HL-60 (cell line): ENCODE measurements around the gene SRPK2.
"Not testable (repeated sequence)": the region's sequence is repeated elsewhere in the genome, so short reads cannot be mapped to it uniquely, and the experiment has no call there.

ENCODE experiments used
- DNase-seq, 2 experiments: peaks; one replicate each; pipeline ENCODE4 v3.0.0-alpha.2; 2010 to 2020; ENCODE audit warnings: low read depth in 1 of 2, low spot score in 1 of 2
- H3K27ac ChIP-seq: fragments of 250-450 bp; sonication (Bioruptor Pico); replicated peaks from 2 replicates; pipeline ENCODE4 v1.5.1; 2020; ENCODE audit warnings: mild to moderate bottlenecking, moderate library complexity
- H3K27me3 ChIP-seq: fragments of 250-450 bp; sonication (Bioruptor Pico); 2 replicates; pipeline ENCODE4 v1.5.1; 2021; ENCODE audit warnings: mild to moderate bottlenecking, moderate library complexity; ENCODE audit not compliant: insufficient read depth, poor library complexity, severe bottlenecking
- H3K4me3 ChIP-seq: replicated peaks from 2 replicates; pipeline ENCODE4 v1.5.1; 2011; ENCODE audit warnings: mild to moderate bottlenecking, control low read depth, low read length; ENCODE audit not compliant: insufficient read depth
- GABPA ChIP-seq: IDR thresholded peaks from 2 replicates; pipeline ENCODE4 v1.6.1; 2012; ENCODE audit warnings: low read depth
- POLR2AphosphoS5 ChIP-seq: IDR thresholded peaks from 2 replicates; pipeline ENCODE4 v1.6.1; 2012; ENCODE audit warnings: low read depth
- SPI1 ChIP-seq: IDR thresholded peaks from 2 replicates; pipeline ENCODE4 v1.6.1; 2012; ENCODE audit warnings: low read depth, mild to moderate bottlenecking, borderline replicate concordance
- TF ChIP-seq, protein P1 (sequence below): IDR thresholded peaks from one replicate; pipeline ENCODE4 v1.5.1; 2011; ENCODE audit warnings: low read length, control low read depth, inconsistent platforms; ENCODE audit not compliant: insufficient read depth
- TF ChIP-seq, protein P2 (sequence below): IDR thresholded peaks from 2 replicates; pipeline ENCODE4 v1.6.1; 2012; ENCODE audit warnings: low read depth; ENCODE audit not compliant: insufficient replicate concordance

SRPK2 gene

DNA sequence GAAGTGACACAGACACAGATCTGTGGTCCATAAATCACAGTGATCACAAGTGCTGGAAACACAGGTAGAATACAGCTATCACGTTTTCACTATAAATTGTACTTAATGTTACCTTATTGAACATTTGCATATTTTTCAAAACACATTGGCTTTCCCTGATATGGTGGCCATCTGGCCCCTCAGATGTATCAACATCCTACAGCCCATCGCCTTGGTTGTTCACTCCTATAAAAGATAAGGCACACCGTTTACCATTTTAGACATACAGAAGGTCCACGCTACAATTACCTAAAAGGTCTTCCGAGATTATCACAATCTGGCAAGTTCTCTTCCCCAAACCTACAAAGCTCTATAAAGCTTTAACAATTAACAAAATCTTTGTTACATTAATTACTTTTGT lies 91.4 kb downstream of the SRPK2 start:
- no peak for DNase-seq
- TF ChIP-seq GABPA (no peak), POLR2AphosphoS5 (no peak), SPI1 (no peak)
- TF ChIP-seq, protein P1, sequence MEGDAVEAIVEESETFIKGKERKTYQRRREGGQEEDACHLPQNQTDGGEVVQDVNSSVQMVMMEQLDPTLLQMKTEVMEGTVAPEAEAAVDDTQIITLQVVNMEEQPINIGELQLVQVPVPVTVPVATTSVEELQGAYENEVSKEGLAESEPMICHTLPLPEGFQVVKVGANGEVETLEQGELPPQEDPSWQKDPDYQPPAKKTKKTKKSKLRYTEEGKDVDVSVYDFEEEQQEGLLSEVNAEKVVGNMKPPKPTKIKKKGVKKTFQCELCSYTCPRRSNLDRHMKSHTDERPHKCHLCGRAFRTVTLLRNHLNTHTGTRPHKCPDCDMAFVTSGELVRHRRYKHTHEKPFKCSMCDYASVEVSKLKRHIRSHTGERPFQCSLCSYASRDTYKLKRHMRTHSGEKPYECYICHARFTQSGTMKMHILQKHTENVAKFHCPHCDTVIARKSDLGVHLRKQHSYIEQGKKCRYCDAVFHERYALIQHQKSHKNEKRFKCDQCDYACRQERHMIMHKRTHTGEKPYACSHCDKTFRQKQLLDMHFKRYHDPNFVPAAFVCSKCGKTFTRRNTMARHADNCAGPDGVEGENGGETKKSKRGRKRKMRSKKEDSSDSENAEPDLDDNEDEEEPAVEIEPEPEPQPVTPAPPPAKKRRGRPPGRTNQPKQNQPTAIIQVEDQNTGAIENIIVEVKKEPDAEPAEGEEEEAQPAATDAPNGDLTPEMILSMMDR = no peak
- TF ChIP-seq, protein P2, sequence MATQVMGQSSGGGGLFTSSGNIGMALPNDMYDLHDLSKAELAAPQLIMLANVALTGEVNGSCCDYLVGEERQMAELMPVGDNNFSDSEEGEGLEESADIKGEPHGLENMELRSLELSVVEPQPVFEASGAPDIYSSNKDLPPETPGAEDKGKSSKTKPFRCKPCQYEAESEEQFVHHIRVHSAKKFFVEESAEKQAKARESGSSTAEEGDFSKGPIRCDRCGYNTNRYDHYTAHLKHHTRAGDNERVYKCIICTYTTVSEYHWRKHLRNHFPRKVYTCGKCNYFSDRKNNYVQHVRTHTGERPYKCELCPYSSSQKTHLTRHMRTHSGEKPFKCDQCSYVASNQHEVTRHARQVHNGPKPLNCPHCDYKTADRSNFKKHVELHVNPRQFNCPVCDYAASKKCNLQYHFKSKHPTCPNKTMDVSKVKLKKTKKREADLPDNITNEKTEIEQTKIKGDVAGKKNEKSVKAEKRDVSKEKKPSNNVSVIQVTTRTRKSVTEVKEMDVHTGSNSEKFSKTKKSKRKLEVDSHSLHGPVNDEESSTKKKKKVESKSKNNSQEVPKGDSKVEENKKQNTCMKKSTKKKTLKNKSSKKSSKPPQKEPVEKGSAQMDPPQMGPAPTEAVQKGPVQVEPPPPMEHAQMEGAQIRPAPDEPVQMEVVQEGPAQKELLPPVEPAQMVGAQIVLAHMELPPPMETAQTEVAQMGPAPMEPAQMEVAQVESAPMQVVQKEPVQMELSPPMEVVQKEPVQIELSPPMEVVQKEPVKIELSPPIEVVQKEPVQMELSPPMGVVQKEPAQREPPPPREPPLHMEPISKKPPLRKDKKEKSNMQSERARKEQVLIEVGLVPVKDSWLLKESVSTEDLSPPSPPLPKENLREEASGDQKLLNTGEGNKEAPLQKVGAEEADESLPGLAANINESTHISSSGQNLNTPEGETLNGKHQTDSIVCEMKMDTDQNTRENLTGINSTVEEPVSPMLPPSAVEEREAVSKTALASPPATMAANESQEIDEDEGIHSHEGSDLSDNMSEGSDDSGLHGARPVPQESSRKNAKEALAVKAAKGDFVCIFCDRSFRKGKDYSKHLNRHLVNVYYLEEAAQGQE = no peak
- no peaks in the 10 kb centered on the region for H3K27me3 ChIP-seq
- no peak overlapping the region for H3K4me3 ChIP-seq
- H3K27ac ChIP-seq = no peak overlapping the region

DNA sequence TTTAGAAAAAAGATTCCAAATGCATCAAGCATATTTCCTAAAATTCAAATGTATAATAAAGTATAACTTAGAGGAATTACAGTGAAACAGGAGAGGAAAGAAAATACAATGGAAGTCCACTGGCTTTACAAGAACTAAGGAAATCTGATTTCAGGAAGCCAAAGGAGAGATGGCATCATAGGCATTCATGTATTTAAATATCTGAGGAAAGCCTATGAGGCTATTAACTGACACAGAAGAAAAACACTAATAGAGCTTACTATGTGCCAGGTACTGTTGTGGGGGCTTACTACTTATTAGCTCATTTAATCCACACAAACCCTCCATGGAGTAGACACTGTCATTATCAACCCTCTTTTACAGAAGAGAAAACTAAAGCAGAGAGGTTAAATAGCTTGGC lies 92.2 kb downstream of the SRPK2 start:
- Histone ChIP-seq H3K27me3 (no peaks in the 10 kb centered on the region), H3K27ac (no peak overlapping the region), H3K4me3 (no peak overlapping the region)
- no peak for DNase-seq
- no peak for TF ChIP-seq GABPA
- TF ChIP-seq, protein P1 = no peak
- TF ChIP-seq SPI1 = no peak
- TF ChIP-seq POLR2AphosphoS5 = no peak
- TF ChIP-seq, protein P2 = no peak

DNA sequence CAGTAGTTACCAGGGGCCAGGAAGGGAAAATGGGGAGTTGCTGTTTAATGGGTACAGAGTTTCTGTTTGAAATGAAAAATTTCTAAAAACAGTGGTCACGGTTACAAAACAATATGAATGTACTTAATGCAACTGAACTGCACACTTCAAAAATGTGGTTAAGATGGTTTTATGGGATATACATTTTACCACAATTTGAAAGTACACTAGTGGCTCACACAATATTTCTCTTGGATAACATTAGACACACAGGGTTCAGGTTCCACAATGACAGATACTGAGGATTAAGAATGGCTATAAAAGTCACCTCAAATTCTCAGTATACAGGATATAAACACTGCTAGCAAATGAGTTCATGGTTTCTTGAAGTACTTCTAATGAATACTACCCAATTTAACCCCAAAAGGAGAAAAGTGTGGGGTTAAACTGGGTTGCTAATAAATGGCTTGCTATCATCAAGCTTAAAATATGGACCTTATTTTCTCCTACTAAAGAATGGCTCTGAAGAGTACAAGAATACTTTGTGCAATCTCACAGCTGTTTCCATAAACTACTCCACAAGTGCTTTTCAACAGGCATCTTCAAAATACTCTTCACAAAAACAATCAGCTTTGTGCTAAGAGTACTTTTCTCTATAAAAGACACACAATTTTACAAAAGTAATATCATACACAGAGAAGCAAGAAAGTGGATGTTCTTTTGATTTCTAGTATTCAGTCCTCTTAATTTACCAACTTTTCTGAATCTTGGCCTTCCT lies 92.9 kb downstream of the SRPK2 start:
- Histone ChIP-seq H3K27me3 (no peaks in the 10 kb centered on the region), H3K27ac (no peak overlapping the region), H3K4me3 (no peak overlapping the region)
- TF ChIP-seq SPI1 (no peak), POLR2AphosphoS5 (no peak), GABPA (no peak)
- TF ChIP-seq, protein P1 = no peak
- TF ChIP-seq, protein P2 = no peak
- no peak for DNase-seq

DNA sequence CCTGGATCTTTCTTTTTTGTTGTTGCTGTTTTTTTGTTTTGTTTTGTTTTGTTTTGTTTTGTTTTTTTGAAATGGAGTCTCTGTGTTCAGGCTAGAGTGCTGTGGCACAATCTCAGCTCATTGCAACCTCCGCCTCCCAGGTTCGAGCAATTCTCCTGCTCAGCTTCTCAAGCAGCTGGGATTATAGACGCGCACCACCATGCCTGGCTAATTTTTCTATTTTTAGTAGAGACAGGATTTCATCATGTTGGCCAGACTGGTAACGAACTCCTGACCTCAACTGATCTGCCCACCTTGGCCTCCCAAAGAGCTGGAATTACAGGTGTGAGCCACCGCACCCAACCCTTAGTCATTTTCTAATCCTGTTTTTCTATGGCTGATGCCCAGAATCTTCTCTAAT lies 94.2 kb downstream of the SRPK2 start:
- H3K4me3 ChIP-seq, H3K27ac ChIP-seq, H3K27me3 ChIP-seq, DNase-seq: not testable (repeated sequence)
